Sigmoid colon (tissue), 4 donors: ENCODE data around the gene ZMIZ1.

ENCODE experiments used
- CTCF ChIP-seq, 4 experiments: fragments of 450-650 bp in 3 of 4; fragments of 200-600 bp in 1 of 4; IDR thresholded peaks; one replicate each; pipeline ENCODE4 v1.5.1; 2016 to 2019; ENCODE audit warnings: antibody characterized with exemption in 4 of 4, mild to moderate bottlenecking in 3 of 4, moderate library complexity in 2 of 4
- POLR2A ChIP-seq, 2 donors: fragments of 450-650 bp; IDR thresholded peaks; one replicate each; pipeline ENCODE4 v1.6.1; 2016; ENCODE audit warnings: antibody characterized with exemption in 2 of 2, mild to moderate bottlenecking in 2 of 2, moderate library complexity in 2 of 2
- POLR2AphosphoS5 ChIP-seq, 4 donors: sonication (generic); formaldehyde crosslinking; IDR thresholded peaks; one replicate each; pipeline ENCODE4 v1.6.1; 2017; ENCODE audit warnings: antibody characterized with exemption in 4 of 4

GRCh38 chr10:79053081-79053434 lies 15.7 kb upstream of the ZMIZ1 start:
- TF ChIP-seq CTCF (IDR thresholded peaks at IDR 0.05) = no peak
- TF ChIP-seq POLR2A (IDR thresholded peaks at IDR 0.05) = no peak
- TF ChIP-seq POLR2AphosphoS5 (IDR thresholded peaks at IDR 0.05) = no peak
